ENCODE results near the gene CFAP65.

CFAP65 gene, protein sequence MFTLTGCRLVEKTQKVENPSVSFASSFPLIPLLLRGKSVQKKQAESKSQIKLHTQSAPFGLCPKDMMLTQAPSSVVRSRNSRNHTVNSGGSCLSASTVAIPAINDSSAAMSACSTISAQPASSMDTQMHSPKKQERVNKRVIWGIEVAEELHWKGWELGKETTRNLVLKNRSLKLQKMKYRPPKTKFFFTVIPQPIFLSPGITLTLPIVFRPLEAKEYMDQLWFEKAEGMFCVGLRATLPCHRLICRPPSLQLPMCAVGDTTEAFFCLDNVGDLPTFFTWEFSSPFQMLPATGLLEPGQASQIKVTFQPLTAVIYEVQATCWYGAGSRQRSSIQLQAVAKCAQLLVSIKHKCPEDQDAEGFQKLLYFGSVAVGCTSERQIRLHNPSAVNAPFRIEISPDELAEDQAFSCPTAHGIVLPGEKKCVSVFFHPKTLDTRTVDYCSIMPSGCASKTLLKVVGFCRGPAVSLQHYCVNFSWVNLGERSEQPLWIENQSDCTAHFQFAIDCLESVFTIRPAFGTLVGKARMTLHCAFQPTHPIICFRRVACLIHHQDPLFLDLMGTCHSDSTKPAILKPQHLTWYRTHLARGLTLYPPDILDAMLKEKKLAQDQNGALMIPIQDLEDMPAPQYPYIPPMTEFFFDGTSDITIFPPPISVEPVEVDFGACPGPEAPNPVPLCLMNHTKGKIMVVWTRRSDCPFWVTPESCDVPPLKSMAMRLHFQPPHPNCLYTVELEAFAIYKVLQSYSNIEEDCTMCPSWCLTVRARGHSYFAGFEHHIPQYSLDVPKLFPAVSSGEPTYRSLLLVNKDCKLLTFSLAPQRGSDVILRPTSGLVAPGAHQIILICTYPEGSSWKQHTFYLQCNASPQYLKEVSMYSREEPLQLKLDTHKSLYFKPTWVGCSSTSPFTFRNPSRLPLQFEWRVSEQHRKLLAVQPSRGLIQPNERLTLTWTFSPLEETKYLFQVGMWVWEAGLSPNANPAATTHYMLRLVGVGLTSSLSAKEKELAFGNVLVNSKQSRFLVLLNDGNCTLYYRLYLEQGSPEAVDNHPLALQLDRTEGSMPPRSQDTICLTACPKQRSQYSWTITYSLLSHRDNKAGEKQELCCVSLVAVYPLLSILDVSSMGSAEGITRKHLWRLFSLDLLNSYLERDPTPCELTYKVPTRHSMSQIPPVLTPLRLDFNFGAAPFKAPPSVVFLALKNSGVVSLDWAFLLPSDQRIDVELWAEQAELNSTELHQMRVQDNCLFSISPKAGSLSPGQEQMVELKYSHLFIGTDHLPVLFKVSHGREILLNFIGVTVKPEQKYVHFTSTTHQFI (N-terminal part only)

DNA sequence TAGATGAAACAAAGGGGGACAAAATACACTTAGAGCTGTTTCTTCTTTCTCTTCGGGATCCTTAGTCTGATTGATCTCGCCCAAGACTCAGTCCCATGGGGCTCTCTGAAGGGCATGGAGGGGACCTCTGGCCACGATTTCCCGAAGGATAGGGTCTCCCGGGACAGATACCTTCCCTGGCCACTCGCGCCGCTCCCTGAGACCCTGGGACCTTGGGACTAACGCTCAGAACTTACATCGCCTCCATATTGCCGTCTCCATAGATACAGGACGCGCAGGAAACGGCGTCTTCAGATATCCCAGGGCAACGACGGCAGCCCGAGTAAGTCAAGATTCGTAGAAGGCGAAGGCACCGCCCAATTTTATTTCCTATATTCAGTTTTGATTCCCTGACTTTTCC lies at the start of gene CFAP65:
Gene CFAP65, minus strand, starts transcription at position 265 of the 400 bp plus-strand sequence. CDS start 2,468 bp downstream, outside the sequence.
- H3K36me3 ChIP-seq (ENCODE audit: control insufficient read depth, insufficient read depth, low read length), result no peaks in the 10 kb centered on the region
- no peak within 1 kb of the TSS for H3K9ac ChIP-seq
- no peaks in the 10 kb centered on the region for H3K79me2 ChIP-seq
- H3K27ac ChIP-seq, result no peak within 1 kb of the TSS
- no peaks in the 10 kb centered on the region for H3K9me3 ChIP-seq (ENCODE audit: control insufficient read depth, low read length)
- no peaks in the 10 kb centered on the region for H3K4me1 ChIP-seq
- no peaks in the 10 kb centered on the region for H3K27me3 ChIP-seq (ENCODE audit: control insufficient read depth, insufficient read depth, low read length)
- TF ChIP-seq, protein P1, sequence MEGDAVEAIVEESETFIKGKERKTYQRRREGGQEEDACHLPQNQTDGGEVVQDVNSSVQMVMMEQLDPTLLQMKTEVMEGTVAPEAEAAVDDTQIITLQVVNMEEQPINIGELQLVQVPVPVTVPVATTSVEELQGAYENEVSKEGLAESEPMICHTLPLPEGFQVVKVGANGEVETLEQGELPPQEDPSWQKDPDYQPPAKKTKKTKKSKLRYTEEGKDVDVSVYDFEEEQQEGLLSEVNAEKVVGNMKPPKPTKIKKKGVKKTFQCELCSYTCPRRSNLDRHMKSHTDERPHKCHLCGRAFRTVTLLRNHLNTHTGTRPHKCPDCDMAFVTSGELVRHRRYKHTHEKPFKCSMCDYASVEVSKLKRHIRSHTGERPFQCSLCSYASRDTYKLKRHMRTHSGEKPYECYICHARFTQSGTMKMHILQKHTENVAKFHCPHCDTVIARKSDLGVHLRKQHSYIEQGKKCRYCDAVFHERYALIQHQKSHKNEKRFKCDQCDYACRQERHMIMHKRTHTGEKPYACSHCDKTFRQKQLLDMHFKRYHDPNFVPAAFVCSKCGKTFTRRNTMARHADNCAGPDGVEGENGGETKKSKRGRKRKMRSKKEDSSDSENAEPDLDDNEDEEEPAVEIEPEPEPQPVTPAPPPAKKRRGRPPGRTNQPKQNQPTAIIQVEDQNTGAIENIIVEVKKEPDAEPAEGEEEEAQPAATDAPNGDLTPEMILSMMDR (IDR thresholded peaks at IDR 0.05), result no peak
- peak within 1 kb of the TSS; percentile 61 for H3K4me3 ChIP-seq (ENCODE audit: low read depth, low read length)
- peak within 1 kb of the TSS; percentile 87 for H3K4me2 ChIP-seq (ENCODE audit: low read length)
- peak within 1 kb of the TSS; percentile 87 for H2AFZ ChIP-seq

DNA sequence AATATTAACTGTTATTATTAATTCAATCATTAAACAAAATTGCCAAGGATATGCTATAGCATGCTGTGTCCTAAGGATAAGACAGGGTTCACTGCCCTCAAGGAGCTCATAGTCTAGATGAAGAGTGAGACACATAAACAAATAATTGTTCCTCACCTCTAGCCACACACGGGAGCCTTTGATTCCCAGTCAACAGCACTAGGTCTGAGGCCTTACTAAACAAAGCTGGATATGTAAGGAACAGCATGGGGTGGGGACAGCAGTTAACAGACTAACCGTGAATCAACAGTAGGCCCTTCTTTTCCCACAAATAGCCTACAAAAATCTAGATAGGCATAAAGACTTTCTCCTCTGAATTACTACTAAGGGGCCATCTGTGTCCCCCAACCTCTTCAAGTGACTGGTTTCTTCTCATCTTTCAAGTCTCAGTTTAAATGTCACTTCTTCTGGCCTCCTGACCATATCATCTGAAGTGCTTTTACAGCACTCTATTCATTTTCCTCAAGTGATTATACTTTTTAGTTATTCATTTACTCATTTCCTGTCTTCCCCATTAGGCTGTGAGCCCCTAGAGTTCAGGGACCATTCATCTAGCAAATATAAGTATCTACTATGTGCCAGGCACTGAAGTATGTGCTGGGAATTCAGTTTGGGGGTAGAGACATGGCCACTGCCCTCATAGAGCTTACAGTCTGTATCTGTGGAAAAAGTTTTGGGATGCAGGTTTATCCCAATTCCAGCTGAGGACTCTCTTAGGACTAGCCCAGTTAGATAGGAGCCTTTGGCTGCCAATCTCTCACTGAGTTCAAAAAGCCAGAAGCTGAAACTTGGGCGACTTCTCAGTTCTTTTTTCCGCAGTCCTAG lies 49.4 kb upstream of the CFAP65 start:
- Histone ChIP-seq H3K9me3 (ENCODE audit: control insufficient read depth, low read length) (no peaks in the 10 kb centered on the region), H3K36me3 (ENCODE audit: control insufficient read depth, insufficient read depth, low read length) (no peaks in the 10 kb centered on the region)
- TF ChIP-seq, protein P1 (IDR thresholded peaks at IDR 0.05), result no peak

DNA sequence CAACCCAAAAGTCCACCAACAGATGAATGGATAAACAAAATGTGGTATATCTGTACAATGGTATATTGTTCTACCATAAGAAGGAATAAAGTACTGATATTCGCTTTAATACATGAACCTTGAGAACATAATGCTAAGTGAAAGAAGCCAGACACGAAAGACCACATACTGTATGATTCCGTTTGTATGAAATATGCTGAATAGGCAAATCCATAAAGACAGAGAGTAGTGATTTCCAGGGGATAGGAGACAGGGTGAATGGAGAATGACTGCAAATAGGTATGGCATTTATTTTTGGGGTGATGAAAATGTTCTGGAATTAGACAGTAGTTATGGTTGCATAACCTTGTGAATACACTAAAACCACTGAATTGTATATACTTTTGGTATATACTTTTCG lies 48.0 kb upstream of the CFAP65 start:
- H3K36me3 ChIP-seq (ENCODE audit: control insufficient read depth, insufficient read depth, low read length), result no peaks in the 10 kb centered on the region

More for the DNA sequence above, 49.4 kb upstream of the CFAP65 start:
- Histone ChIP-seq H3K27me3 (ENCODE audit: control insufficient read depth, insufficient read depth, low read length) (no peaks in the 10 kb centered on the region), H3K27ac (no peak overlapping the region), H3K4me1 (no peaks in the 10 kb centered on the region), H3K4me3 (ENCODE audit: low read depth, low read length) (no peak overlapping the region), H2AFZ (no peak overlapping the region), H3K9ac (no peak overlapping the region), H3K4me2 (ENCODE audit: low read length) (no peak overlapping the region), H3K79me2 (no peaks in the 10 kb centered on the region)

More for the DNA sequence above, 48.0 kb upstream of the CFAP65 start:
- H3K9ac ChIP-seq, result no peak overlapping the region
- H3K27ac ChIP-seq, result no peak overlapping the region
- no peaks in the 10 kb centered on the region for H3K9me3 ChIP-seq (ENCODE audit: control insufficient read depth, low read length)
- H3K4me3 ChIP-seq (ENCODE audit: low read depth, low read length), result no peak overlapping the region
- H3K27me3 ChIP-seq (ENCODE audit: control insufficient read depth, insufficient read depth, low read length), result no peaks in the 10 kb centered on the region
- TF ChIP-seq, protein P1 (IDR thresholded peaks at IDR 0.05), result no peak
- H3K4me1 ChIP-seq, result no peaks in the 10 kb centered on the region
- no peaks in the 10 kb centered on the region for H3K79me2 ChIP-seq
- no peak overlapping the region for H3K4me2 ChIP-seq (ENCODE audit: low read length)
- H2AFZ ChIP-seq, result no peak overlapping the region
